ENCODE results near the gene LRRTM4. TPM values are rescaled to one million over a fixed set of nuclear protein-coding genes. Genes with fewer than 3 reads are reported as not detected.
A peak's percentile ranks its signal among the peaks of the same experiment; 100 is the strongest.

The LRRTM4 gene
- polyA plus RNA-seq, 4 donors = 1.1 to 2.3 (median 1.4) TPM

GRCh38 chr2:77013457-77013856, 508.7 kb downstream of the LRRTM4 start:
- no peak for DNase-seq (ENCODE audit: low read depth in 4 of 4, low spot score in 2 of 4)

GRCh38 chr2:77009307-77009706, 512.9 kb downstream of the LRRTM4 start:
- DNase-seq (ENCODE audit: low read depth in 4 of 4, low spot score in 2 of 4) = no peak

- DNase-seq (ENCODE audit: low read depth in 4 of 4, low spot score in 2 of 4) = no peak
These were observed 513.3 kb downstream of the LRRTM4 start for GRCh38 chr2:77008853-77009252.

- DNase-seq (ENCODE audit: low read depth in 4 of 4, low spot score in 2 of 4) = no peak
These were observed 514.5 kb downstream of the LRRTM4 start for GRCh38 chr2:77007686-77008085.

- DNase-seq (ENCODE audit: low read depth in 4 of 4, low spot score in 2 of 4) = no peak
These were observed 516.7 kb downstream of the LRRTM4 start for GRCh38 chr2:77005522-77005921.

- no peak for DNase-seq (ENCODE audit: low read depth in 4 of 4, low spot score in 2 of 4)
These were observed 520.3 kb downstream of the LRRTM4 start for GRCh38 chr2:77001895-77002294.

- DNase-seq (ENCODE audit: low read depth in 4 of 4, low spot score in 2 of 4) = no peak
These were observed 523.5 kb downstream of the LRRTM4 start for GRCh38 chr2:76998704-76999103.

GRCh38 chr2:76998152-76998551, 524.0 kb downstream of the LRRTM4 start:
- DNase-seq (ENCODE audit: low read depth in 4 of 4, low spot score in 2 of 4) = no peak

GRCh38 chr2:76997296-76997695, 524.9 kb downstream of the LRRTM4 start:
- DNase-seq (ENCODE audit: low read depth in 4 of 4, low spot score in 2 of 4) = no peak

GRCh38 chr2:76985387-76986136, 536.6 kb downstream of the LRRTM4 start:
- no peak for DNase-seq (ENCODE audit: low read depth in 4 of 4, low spot score in 2 of 4)

- no peak for DNase-seq (ENCODE audit: low read depth in 4 of 4, low spot score in 2 of 4)
These were observed 537.8 kb downstream of the LRRTM4 start for GRCh38 chr2:76984359-76984758.

GRCh38 chr2:76980067-76980787, 541.9 kb downstream of the LRRTM4 start:
- no peak for DNase-seq (ENCODE audit: low read depth in 4 of 4, low spot score in 2 of 4)

GRCh38 chr2:76977846-76978727, 544.1 kb downstream of the LRRTM4 start:
- DNase-seq (ENCODE audit: low read depth in 4 of 4, low spot score in 2 of 4) = no peak

GRCh38 chr2:76975752-76976151, 546.4 kb downstream of the LRRTM4 start:
- no peak for DNase-seq (ENCODE audit: low read depth in 4 of 4, low spot score in 2 of 4)

- no peak for DNase-seq (ENCODE audit: low read depth in 4 of 4, low spot score in 2 of 4)
These were observed 548.6 kb downstream of the LRRTM4 start for GRCh38 chr2:76973610-76974009.

GRCh38 chr2:76965772-76966171, 556.4 kb downstream of the LRRTM4 start:
- DNase-seq (ENCODE audit: low read depth in 4 of 4, low spot score in 2 of 4) = no peak

- DNase-seq (ENCODE audit: low read depth in 4 of 4, low spot score in 2 of 4) = peak in 2 of 4 donors; percentile 18 to 59
These were observed 563.4 kb downstream of the LRRTM4 start for GRCh38 chr2:76958749-76959148.

GRCh38 chr2:76953733-76954347, 568.3 kb downstream of the LRRTM4 start:
- DNase-seq (ENCODE audit: low read depth in 4 of 4, low spot score in 2 of 4) = peak in 2 of 4 donors; percentile 24 to 41

GRCh38 chr2:76946631-76947145, 575.5 kb downstream of the LRRTM4 start:
- peak in 1 of 4 donors; percentile 8 for DNase-seq (ENCODE audit: low read depth in 4 of 4, low spot score in 2 of 4)

GRCh38 chr2:76940559-76940958, 581.6 kb downstream of the LRRTM4 start:
- DNase-seq (ENCODE audit: low read depth in 4 of 4, low spot score in 2 of 4) = no peak

Measured in left renal cortex interstitium (tissue), 4 donors.